Measurements from ENCODE around the gene GMDS.

Gene GMDS

GRCh38 chr6:1896897-1897296 lies 348.5 kb downstream of the GMDS start:
- DNase-seq (ENCODE audit: low spot score): no peak
- TF ChIP-seq, protein P1, sequence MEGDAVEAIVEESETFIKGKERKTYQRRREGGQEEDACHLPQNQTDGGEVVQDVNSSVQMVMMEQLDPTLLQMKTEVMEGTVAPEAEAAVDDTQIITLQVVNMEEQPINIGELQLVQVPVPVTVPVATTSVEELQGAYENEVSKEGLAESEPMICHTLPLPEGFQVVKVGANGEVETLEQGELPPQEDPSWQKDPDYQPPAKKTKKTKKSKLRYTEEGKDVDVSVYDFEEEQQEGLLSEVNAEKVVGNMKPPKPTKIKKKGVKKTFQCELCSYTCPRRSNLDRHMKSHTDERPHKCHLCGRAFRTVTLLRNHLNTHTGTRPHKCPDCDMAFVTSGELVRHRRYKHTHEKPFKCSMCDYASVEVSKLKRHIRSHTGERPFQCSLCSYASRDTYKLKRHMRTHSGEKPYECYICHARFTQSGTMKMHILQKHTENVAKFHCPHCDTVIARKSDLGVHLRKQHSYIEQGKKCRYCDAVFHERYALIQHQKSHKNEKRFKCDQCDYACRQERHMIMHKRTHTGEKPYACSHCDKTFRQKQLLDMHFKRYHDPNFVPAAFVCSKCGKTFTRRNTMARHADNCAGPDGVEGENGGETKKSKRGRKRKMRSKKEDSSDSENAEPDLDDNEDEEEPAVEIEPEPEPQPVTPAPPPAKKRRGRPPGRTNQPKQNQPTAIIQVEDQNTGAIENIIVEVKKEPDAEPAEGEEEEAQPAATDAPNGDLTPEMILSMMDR (IDR thresholded peaks at IDR 0.05; ENCODE audit: extremely low read depth, missing control alignments): no peak

DNA sequence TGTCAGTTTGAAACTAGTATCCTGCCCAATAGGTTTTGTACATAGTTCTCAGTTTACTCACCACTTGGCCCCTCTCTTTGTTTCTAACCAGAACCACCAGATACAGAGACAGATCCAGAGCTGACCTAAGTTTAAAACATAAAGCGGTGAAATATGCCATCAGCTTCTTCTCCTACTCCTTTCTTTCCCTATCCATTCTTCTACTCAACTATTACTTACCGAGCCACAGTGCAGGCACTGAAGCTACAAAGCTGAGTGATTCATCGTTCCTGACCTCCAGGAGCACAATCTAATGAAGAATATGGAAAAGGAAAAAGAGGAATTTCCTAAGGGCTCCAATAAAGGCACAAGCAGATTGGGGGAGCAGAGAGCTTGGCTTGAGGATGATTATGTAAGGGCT lies 349.7 kb downstream of the GMDS start:
- no peak for DNase-seq (ENCODE audit: low spot score)
- TF ChIP-seq, protein P1 (IDR thresholded peaks at IDR 0.05; ENCODE audit: extremely low read depth, missing control alignments): no peak

DNA sequence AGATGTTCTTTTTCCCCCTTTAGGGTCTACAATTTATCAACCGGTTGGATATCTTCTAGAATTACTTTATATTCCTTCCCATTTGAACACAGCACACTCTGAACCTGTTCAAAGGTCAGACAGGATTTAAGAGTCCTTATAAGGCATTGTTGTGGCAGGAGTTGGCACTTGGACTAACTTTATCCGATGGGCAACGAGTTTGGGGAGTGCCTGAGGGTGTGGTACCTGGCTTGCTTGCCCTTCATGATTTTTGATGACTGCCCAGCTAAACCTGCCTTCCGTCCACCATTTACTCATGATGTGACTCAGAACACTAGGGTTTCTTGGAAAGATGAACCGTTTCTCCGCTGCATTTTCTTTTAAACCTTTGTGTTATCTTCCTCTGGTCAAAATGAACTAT lies 350.5 kb downstream of the GMDS start:
- no peak for DNase-seq (ENCODE audit: low spot score)
- TF ChIP-seq, protein P1 (IDR thresholded peaks at IDR 0.05; ENCODE audit: extremely low read depth, missing control alignments): no peak

GRCh38 chr6:1893470-1894130 lies 351.8 kb downstream of the GMDS start:
- TF ChIP-seq, protein P1 (IDR thresholded peaks at IDR 0.05; ENCODE audit: extremely low read depth, missing control alignments): no peak
- DNase-seq (ENCODE audit: low spot score): no peak

GRCh38 chr6:1892716-1893115 lies 352.7 kb downstream of the GMDS start:
- TF ChIP-seq, protein P1 (IDR thresholded peaks at IDR 0.05; ENCODE audit: extremely low read depth, missing control alignments): no peak

DNA sequence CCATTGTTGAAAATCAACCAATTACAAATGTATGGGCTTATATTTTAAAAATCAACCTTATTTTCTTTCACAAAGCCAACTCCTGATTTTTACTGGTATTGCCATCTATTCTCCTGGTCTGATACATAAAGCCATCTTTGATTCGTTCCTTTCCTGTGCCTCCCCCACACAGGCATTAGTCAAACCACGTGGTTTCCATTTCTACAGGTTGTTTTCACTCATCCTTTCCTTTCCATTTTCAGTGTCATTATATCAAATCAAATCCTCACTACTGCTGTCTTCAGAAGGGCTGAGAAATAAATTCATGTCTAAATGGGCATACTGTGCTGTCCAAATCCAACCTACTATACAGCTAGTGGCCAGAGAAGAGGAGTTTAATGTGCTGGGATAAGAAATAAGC lies 354.4 kb downstream of the GMDS start:
- DNase-seq (ENCODE audit: low spot score): no peak
- TF ChIP-seq, protein P1 (IDR thresholded peaks at IDR 0.05; ENCODE audit: extremely low read depth, missing control alignments): no peak

More at GRCh38 chr6:1892716-1893115, 352.7 kb downstream of the GMDS start:
- no peak for DNase-seq (ENCODE audit: low spot score)

GRCh38 chr6:1890071-1890470 lies 355.3 kb downstream of the GMDS start:
- no peak for DNase-seq (ENCODE audit: low spot score)
- TF ChIP-seq, protein P1 (IDR thresholded peaks at IDR 0.05; ENCODE audit: extremely low read depth, missing control alignments): no peak

Data from GM20000 (cell line).